SK-N-MC (cell line): ENCODE results near the gene ANK3.

Experiments used
- EZH2 ChIP-seq: fragments of 200-600 bp; sonication (generic); IDR thresholded peaks from one replicate; pipeline ENCODE4 v1.6.1; 2017; ENCODE audit warnings: antibody characterized with exemption
- FOXP2 ChIP-seq: optimal IDR thresholded peaks from 2 replicates; pipeline ENCODE3; 2011; ENCODE audit warnings: mild to moderate bottlenecking, moderate library complexity; ENCODE audit not compliant: insufficient read depth; ENCODE audit errors: extremely low read length, control extremely low read depth
- POLR2AphosphoS5 ChIP-seq: IDR thresholded peaks from 2 replicates; pipeline ENCODE4 v1.6.1; 2012; ENCODE audit warnings: mild to moderate bottlenecking, low read depth, low read length, borderline replicate concordance

DNA sequence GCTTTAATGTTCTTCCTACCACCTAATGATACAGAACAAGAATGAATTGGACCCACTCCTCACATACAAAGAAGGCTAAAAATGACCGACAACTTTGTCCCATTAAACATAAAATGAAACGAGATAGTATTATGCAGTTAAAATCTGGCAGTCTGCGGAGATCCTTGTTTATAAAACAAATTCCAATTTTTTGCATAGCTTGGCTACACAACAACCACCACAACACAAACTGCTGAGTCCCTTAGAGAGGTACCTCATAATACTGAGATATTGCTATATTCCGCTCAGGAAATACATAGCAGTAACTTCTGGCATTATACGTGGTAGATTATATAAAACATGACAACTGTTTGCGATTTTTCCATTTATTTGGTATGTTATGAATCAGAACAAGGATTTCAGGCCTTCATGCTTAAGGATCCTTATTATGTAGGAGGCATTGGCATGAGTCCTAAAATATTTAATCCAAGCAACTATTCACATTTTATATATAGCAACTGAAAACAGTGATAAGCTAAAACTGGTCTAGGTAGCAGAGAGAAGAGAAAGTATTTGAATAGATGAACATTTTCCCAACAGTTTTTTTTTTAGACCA, 96.0 kb downstream of the ANK3 start:
- no peak for TF ChIP-seq POLR2AphosphoS5
- TF ChIP-seq EZH2, result no peak
- no peak for TF ChIP-seq FOXP2
